GM20431 (cell line): ENCODE data around the gene SYNM.

ENCODE experiments used
- in situ Hi-C: fragments of 300-500 bp; cut with MseI, MboI; formaldehyde crosslinking; loops from one replicate; pipeline ENCODE4 v1.15.0; 2020; ENCODE audit warnings: low sequenced_read_pairs; ENCODE audit not compliant: unreplicated experiment

The SYNM gene

GRCh38 chr15:99084965-99085364 lies 19.9 kb upstream of the SYNM start:
- in situ Hi-C loops, result no loop called here

DNA sequence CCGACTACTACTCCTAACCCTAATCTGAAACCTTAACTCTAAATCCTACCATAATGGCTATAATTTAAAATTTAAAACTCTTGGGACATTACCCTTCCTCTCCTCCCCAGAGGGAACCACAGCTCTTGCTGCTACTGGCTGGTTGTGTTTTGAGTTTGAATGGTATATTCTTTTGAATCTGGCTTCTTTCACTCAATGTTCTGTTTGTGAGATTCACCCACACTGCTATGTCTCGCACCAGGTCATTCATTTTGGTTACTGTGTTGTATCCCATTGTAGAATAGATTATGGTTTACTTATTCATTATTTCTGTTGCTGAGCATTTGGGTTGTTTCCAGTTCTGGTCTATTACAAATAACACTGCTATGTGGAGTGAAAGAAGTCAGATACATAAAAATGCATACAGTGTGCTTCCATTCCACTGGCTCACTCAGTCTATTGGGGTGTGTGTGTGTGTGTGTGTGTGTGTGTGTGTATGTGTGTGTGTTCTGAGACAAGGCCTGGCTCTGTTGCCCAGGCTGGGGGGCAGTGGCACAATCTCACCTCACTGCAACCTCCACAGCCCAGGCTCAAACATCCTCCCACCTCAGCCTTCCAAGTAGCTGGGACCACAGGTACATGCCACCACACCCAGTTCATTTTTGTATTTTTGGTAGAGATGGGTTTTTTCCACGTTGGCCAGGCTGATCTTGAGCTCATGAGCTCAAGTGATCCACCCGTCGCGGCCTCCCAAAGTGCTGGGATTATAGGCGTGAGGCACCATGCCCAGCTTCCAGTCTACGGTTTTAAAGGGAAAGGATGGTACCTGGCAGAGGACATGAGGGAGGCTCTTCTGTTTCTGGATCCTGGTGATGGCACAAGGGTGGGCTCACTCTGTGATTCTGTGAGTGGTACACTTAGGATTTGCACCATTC lies 19.2 kb upstream of the SYNM start:
- in situ Hi-C loops, result no loop called here

DNA sequence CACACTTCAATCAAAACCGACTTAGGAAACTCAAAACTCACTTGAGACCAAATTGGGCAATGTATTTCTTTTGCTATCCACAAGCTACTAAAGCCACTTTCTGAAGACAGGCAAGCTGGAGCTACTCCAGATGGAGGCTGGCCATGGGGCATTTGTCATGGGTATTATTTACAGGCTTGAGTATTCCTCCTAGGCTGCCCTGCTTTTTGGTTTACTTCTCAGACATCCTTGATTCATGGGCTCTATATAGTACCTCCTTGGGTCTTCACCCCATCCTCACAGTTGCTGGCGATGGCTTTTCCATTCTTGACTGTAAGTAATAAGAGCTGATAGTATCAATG lies 18.6 kb upstream of the SYNM start:
- in situ Hi-C loops, result no loop called here

- in situ Hi-C loops, result no loop called here
These were observed 17.4 kb upstream of the SYNM start for GRCh38 chr15:99087405-99087943.

- in situ Hi-C loops, result loop anchor here (10.0 kb wide), 1 partner anchor 125 kb away; no protein-coding TSS in a partner anchor
These were observed 14.7 kb upstream of the SYNM start for GRCh38 chr15:99090011-99090699.

- in situ Hi-C loops, result loop anchor here (10.0 kb wide), 1 partner anchor 124 kb away; no protein-coding TSS in a partner anchor
These were observed 13.9 kb upstream of the SYNM start for GRCh38 chr15:99090938-99091337.

DNA sequence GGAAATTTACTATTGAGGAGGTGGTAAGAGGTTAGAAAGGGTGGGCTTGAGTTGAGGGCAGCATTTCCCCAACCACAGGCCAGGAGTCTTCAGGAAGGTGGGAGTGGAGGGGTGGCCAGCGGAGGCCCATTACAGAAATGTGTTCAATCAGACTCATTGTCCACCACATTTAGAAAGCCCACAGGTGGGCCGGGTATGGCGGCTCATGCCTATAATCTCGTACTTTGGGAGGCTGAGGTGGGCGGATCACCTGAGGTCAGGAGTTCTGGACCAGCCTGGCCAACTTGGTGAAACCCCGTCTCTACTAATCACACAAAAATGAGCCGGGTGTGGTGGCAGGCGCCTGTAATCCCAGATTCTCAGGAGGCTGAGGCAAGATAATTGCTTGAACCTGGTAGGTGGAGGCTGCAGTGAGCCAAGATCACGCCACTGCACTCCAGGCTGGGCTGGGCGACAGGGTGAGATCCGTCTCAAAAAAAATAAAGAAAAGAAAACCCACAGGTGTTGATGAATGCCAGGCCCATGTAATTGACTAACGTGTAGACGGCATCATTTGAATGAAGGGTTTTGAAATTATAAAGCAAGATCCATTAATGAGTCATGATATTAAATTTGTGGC lies 12.2 kb upstream of the SYNM start:
- in situ Hi-C loops, result loop anchor here (10.0 kb wide), 1 partner anchor 122 kb away; no protein-coding TSS in a partner anchor

GRCh38 chr15:99095626-99096025 lies 9.3 kb upstream of the SYNM start:
- in situ Hi-C loops, result loop anchor here (10.0 kb wide), 1 partner anchor 119 kb away; no protein-coding TSS in a partner anchor

- in situ Hi-C loops, result loop anchor here (10.0 kb wide), 1 partner anchor 118 kb away; no protein-coding TSS in a partner anchor
These were observed 8.5 kb upstream of the SYNM start for GRCh38 chr15:99096173-99096893.

GRCh38 chr15:99096894-99097426 lies 7.9 kb upstream of the SYNM start:
- in situ Hi-C loops, result loop anchor here (10.0 kb wide), 1 partner anchor 118 kb away; no protein-coding TSS in a partner anchor

DNA sequence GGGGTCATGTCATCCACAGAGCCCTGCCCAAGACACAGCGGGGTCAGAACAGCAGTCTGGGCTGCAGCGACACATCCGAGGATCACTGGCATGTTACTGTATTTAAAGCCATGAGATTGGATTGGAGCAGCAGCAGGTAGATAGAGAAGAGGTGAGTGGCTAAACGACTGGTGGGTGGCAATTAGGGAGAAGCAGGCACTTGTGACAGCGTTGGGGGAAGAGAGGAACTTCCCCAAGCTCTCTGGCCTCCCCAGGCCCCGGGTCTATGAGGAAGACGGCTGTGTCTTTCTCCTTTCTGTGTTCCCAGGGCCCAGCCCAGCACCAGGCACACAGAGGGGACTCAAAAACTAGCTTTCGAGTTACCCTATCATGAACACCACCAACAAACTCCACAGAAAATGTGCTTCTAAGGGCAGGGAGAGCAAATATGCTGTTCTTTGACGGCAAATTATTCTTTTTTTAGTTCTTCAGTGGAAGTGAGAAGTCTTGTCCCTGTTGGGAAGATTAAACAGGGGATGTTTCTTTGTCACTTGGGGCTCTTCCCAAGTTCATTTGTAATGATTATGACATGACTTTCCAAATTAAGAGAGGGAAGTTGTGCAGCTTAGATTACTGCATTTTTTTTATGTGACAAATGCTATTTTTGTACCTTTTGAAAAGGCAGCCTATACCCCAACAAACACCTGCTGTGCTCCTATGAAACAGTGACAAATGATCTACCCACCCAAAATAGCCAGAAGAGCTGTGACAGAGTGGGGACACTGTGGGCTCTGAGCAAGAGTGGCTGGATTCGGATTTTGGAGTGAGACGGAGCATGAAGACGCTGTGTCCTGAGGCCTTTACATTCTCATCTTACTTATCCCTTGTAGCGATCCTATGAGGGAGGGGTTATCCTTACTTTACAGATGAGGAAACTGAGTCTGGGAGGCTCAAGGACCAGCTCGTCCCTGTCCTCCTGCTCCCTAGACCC lies 7.2 kb upstream of the SYNM start:
- in situ Hi-C loops, result loop anchor here (10.0 kb wide), 1 partner anchor 117 kb away; no protein-coding TSS in a partner anchor

GRCh38 chr15:99098426-99098825 lies 6.5 kb upstream of the SYNM start:
- in situ Hi-C loops, result loop anchor here (10.0 kb wide), 1 partner anchor 116 kb away; no protein-coding TSS in a partner anchor

DNA sequence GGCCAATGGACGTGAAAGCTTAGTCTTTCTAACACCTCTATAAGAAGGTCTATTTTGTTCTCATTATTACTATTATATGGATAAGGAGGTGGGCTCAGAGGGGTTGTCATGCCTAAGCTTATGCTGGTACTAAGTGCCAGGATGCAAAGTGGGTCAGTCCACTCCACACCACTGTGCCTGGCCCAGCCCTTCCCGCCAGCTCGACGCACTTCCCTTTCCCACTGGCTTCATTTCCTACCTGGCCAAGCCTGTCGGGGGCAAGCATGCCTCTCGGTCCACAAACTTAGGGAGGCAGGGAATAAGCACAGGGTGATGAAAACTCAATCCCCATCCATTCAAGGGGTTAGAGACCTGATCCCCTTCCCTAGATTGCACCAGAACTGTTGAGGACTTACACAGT lies 5.9 kb upstream of the SYNM start:
- in situ Hi-C loops, result loop anchor here (10.0 kb wide), 1 partner anchor 116 kb away; no protein-coding TSS in a partner anchor

- in situ Hi-C loops, result loop anchor here (10.0 kb wide), 1 partner anchor 115 kb away; no protein-coding TSS in a partner anchor
These were observed 5.2 kb upstream of the SYNM start for GRCh38 chr15:99099661-99100060.

- in situ Hi-C loops, result no loop called here
These were observed 4.4 kb upstream of the SYNM start for GRCh38 chr15:99100245-99101173.

DNA sequence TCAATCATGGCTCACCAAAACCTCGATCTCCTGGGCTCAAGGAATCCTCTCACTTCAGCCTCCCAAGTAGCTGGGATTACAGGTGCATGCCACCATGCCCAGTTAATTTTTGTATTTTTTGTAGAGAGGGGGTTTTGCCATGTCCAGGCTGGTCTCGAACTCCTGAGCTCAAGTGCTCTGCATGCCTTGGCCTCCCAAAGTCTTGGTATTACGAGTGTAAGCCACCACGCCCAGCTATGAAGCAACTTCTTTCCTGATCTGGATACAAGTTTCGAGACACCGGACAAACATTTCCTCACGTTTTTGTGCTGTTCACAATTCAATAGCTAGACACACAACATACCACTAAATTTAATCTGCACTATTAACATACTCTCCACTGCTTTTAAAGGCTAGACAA lies 3.4 kb upstream of the SYNM start:
- in situ Hi-C loops, result no loop called here
